ENCODE data around the gene PRRT2. TPM values are rescaled to one million over a fixed set of nuclear protein-coding genes. Genes with fewer than 3 reads are reported as not detected.
"Not testable (repeated sequence)": the region's sequence is repeated elsewhere in the genome, so short reads cannot be mapped to it uniquely, and the experiment has no call there.

PRRT2 gene
- total RNA-seq, 1 experiment from 2014 or later: not detected

DNA sequence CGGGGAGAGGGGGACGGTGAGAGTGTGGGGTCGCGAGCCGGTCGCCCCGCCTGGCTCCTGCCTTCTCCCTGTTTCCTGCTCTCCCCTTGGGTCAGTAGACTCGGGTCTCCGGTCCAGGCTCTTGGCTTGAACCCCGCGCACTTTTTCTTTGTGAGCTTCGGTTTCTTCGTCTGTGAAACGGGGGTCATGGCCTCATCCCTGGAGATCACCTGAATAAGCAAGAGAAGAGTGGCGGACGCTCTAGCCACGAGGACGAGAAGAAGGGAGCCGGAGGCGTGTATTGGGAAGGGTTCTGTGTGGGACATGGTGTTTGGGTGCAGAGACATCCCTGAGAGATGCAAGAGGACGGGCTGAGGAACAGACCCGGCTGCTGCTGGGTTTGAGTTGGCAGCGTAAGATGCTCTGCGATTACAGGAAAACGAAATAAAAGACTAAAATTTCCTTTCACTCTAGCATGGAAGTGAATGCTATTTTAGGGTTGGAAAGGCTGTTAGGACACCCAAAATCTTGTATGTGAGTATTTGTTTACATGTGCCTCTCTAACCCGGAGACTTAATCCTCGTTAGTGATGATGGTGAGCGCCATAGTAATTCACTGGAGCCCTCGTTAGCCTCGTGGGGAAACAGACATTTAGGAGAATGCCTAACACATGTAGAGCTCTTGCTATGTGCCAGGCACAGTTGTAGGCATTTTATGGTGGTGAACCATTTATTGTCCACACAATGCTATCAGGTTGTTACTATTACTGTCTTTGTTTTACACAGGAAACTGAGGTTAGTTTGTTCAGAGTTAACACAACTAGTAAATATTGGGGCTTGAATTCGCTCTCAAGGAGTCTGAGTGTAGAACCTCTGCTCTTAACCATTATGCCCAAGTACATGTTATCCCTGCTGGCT, 20.8 kb upstream of the PRRT2 start:
- peak; percentile 32 for DNase-seq (ENCODE audit: low spot score)

DNA sequence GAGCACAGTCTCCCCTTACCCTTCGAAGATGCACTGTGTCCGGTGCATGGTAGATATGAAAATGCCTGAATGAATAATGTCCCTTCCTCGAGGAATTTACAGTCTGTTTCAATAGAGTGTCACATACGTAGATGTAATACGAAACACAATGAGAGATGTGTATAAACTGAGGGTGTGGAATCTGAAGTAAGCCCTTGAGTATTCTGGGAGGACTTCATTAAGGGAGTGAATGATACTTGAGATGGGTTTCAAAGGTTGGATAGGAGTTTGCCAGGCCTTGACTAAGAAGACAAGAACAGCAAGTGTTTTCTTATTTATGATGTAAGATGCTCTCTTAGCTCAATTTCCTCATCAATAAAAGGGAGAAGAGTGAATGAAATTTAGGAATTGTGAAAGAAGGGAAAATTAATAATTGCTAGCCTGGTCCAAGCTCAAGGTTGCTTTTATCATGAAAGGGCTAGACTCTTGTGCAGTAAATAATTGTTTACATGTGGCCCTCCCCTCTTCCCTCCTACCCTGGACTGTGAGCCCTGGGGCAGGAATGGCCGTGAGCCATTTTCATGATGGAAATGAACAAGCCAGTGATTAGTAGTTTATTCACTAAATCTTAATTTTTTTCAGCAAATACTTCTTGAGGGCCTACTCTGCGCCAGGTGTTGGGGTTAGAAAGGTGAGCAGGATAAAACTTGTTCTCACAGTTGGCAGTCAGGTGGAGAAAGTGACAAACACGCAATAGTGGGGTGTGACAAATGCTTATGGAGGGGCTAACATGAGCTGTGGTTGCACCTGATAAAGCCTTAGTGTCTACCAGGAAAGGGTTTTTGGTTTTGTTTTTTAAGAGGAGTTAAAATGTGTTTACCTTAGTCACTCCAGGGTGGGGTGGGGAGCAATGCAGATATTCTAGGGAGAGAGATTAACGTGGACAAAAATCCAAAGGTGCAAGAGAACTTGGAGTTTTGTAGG, 19.9 kb upstream of the PRRT2 start:
- DNase-seq (ENCODE audit: low spot score): no peak

GRCh38 chr16:29793153-29793552, 18.8 kb upstream of the PRRT2 start:
- DNase-seq (ENCODE audit: low spot score): not testable (repeated sequence)

DNA sequence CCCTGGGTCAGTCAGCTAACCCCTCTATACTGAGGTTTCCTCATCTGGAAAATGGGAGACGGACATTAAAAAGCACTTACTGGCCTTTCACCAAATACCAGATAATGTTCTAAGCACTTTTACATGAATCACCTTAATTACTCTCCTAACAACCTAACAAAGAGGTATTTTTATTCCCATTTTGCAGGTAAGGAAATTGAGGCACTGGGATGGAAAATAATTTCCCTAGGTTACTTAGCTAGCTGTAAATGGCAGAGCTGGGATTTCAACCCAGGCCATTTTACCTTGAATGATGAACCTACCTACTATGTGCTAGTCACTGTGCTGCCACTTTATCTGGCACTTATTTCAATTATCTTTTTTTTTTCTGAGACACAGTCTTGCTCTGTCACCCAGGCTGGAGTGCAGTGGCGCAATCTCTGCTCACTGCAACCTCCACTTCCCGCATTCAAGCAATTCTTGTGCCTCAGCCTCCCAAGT, 17.7 kb upstream of the PRRT2 start:
- no peak for DNase-seq (ENCODE audit: low spot score)

DNA sequence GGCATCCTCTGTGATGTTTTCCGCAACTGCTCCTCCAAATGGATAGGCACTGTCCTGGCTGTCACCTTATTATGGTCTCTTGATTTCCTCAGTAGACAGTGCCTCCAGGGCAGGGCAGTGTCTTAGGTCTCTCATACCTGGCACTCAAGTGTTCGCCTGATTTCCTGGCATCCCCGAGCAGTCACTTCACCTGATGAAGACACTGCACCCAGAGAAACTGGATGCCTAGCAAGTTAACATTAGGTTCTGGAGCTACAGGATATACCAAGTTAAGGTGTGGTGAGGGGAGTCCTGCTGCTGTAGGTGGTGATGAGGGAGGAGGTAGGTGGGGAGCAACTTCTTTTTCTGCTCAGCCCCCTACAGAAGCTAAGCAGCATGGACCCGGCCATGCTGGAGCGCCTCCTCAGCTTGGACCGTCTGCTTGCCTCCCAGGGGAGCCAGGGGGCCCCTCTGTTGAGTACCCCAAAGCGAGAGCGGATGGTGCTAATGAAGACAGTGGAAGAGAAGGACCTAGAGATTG, 9.5 kb upstream of the PRRT2 start:
- no peak for DNase-seq (ENCODE audit: low spot score)

GRCh38 chr16:29804020-29804419, 8.0 kb upstream of the PRRT2 start:
- no peak for DNase-seq (ENCODE audit: low spot score)

DNA sequence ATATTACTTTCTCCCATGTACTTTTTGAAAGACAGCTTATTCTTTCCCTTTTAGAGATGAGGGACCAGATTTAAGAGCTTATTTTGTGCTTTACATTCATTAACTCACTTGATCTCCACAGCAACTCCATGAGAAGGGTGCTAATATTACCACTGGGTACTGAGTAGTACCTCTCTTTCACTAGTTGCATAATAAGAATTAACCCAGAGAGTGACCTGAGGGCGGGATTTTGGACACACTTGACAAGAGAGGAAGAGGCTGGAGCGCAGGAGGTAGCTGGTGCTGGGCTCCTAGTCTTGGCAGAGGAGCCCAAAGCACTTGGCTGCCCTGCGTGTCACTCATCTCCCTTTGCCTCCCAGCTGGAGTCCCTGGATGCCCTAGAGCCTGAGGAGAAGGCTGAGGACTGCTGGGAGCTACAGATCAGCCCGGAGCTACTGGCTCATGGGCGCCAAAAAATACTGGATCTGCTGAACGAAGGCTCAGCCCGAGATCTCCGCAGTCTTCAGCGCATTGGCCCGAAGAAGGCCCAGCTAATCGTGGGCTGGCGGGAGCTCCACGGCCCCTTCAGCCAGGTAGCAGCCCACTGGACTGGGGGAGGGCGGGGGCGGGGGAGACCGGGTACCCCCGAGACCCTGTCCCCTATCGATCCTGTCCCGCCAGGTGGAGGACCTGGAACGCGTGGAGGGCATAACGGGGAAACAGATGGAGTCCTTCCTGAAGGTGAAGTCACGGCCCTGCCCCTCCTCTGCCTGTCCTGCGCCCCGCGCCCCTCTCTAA, 7.3 kb upstream of the PRRT2 start:
- DNase-seq (ENCODE audit: low spot score): peak; percentile 51

- DNase-seq (ENCODE audit: low spot score): peak; percentile 96
Observed at GRCh38 chr16:29805232-29806098, 6.5 kb upstream of the PRRT2 start.

GRCh38 chr16:29806099-29806579, 5.9 kb upstream of the PRRT2 start, which contains the start of gene MAZ:
MAZ (plus strand) TSS chr16:29806529; CDS start chr16:29806702, 173 bp downstream.
- no peak for DNase-seq (ENCODE audit: low spot score)

DNA sequence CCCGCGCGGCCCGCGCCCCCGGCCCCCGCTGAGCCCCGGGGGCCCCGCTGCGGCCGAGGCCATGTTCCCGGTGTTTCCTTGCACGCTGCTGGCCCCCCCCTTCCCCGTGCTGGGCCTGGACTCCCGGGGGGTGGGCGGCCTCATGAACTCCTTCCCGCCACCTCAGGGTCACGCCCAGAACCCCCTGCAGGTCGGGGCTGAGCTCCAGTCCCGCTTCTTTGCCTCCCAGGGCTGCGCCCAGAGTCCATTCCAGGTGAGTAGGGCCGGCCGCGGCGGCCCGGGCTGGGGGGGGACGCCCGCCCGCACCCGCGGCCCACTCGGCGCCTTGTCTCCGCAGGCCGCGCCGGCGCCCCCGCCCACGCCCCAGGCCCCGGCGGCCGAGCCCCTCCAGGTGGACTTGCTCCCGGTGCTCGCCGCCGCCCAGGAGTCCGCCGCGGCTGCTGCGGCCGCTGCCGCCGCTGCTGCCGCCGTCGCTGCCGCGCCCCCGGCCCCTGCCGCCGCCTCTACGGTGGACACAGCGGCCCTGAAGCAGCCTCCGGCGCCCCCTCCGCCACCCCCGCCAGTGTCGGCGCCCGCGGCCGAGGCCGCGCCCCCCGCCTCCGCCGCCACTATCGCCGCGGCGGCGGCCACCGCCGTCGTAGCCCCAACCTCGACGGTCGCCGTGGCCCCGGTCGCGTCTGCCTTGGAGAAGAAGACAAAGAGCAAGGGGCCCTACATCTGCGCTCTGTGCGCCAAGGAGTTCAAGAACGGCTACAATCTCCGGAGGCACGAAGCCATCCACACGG, 5.2 kb upstream of the PRRT2 start:
- no peak for DNase-seq (ENCODE audit: low spot score)

- peak; percentile 87 for DNase-seq (ENCODE audit: low spot score)
Observed at GRCh38 chr16:29807426-29808218, 4.4 kb upstream of the PRRT2 start.

DNA sequence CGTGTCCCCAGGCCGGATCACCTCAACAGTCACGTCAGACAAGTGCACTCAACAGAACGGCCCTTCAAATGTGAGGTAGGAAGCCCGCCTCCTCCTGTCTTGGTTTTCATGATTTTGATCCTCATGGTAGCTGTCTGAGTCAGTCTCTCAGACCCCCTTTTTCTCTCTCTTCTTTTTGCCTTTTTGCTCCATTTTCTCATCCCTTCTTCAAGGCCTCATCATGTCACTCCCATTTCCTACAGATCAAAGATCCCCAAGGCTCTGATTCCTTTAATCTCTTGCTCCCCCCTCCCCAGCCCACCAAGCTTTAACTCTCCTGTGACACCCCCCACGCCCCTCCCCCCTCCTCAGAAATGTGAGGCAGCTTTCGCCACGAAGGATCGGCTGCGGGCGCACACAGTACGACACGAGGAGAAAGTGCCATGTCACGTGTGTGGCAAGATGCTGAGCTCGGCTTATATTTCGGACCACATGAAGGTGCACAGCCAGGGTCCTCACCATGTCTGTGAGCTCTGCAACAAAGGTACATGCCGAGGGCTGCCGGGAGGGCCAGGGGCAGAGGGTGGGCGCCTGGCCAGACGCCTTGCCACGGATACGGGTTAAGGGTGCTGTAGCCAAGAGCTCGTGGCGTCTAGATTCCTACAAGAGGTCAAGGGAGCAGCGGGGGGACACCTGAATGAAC, 3.6 kb upstream of the PRRT2 start:
- no peak for DNase-seq (ENCODE audit: low spot score)

DNA sequence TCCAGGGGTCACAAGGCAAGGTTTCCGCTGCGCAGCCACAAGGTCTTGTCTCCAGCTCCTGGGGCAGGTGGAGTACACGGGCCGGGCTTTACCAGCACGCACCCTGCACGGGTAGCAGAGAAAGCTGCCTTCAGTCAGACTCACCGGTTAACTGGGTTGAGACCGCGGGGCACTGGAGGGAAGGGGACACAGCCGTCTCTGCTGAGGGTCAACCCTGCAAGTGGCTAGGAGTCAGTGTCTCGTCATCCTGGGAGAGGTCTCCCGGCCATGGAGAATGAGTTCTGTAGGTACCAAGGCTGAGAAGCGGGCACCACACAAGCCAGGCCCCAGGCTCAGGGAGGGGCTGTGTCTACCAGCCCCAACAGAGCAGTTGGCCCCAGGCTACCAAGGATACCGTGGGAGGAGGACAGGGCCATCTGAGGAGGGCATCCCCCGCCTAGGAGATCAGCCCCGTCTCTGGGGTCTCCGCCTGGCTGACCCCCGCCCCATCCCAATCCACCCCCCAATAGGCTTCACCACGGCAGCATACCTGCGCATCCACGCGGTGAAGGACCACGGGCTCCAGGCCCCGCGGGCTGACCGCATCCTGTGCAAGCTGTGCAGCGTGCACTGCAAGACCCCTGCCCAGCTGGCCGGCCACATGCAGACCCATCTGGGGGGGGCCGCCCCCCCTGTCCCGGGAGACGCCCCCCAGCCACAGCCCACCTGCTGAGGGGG, 2.8 kb upstream of the PRRT2 start:
- DNase-seq (ENCODE audit: low spot score): no peak

GRCh38 chr16:29809850-29810698, 1.9 kb upstream of the PRRT2 start:
- DNase-seq (ENCODE audit: low spot score): no peak

- DNase-seq (ENCODE audit: low spot score): no peak
Observed at GRCh38 chr16:29810699-29811169, 1.3 kb upstream of the PRRT2 start.
